HCT116 (cell line): ENCODE results near the gene FRY. TPM values are rescaled to one million over a fixed set of nuclear protein-coding genes. Genes with fewer than 3 reads are reported as not detected.

Source experiments
- ATAC-seq: fragments of 200-7000 bp; cut with Tn5 transposase; 2 replicates; pipeline ENCODE4 v1.9.1; 2020; ENCODE audit warnings: mild to moderate bottlenecking, moderate library complexity
- BruUV-seq: library from RNA; stranded (reverse); fragments of 400-500 nt; replicated peaks from 2 replicates; lab custom pipeline; 2021; lab: Mats Ljungman, UMichigan
- CTCF ChIA-PET: fragments of 300-600 bp; sonication (Branson Sonifier 250); formaldehyde crosslinking; loops from one replicate; lab custom pipeline; 2021; ENCODE audit warnings: antibody characterized with exemption; lab: Charles Lee
- POLR2A ChIA-PET: fragments of 300-600, 350-600 bp; sonication (Branson Sonifier 250); formaldehyde crosslinking; loops from one replicate; lab custom pipeline; 2021; ENCODE audit warnings: antibody characterized with exemption; lab: Charles Lee
- RAD21 ChIA-PET, 2 experiments: fragments of 300-600 bp; sonication (Branson Sonifier 250); formaldehyde crosslinking; loops; one replicate each; lab custom pipeline; 2023; ENCODE audit warnings: low total read pairs in 2 of 2; ENCODE audit not compliant: uncharacterized antibody in 2 of 2, unreplicated experiment in 2 of 2, low non-redundant PET in 1 of 2; lab: Charles Lee
- DNase-seq: peaks from one replicate; pipeline ENCODE4 v3.0.0-alpha.2; 2010; ENCODE audit warnings: low read depth, low spot score
- H2AFZ ChIP-seq: fragments of 200-600 bp; shearing (Covaris generic), sonication (generic); 2 replicates; pipeline ENCODE4 v1.6.1; 2017; ENCODE audit warnings: low read depth, mixed run types, mixed read lengths, antibody characterized with exemption, low read length; ENCODE audit not compliant: poor library complexity, severe bottlenecking
- H3K27ac ChIP-seq: 2 replicates; pipeline ENCODE4 v1.5.1; 2012; ENCODE audit warnings: low read depth, low read length
- H3K27me3 ChIP-seq: fragments of 200-600 bp; sonication (generic); 2 replicates; pipeline ENCODE4 v1.6.1; 2016; ENCODE audit warnings: mixed run types, low read length, mixed read lengths; ENCODE audit not compliant: insufficient read depth
- H3K36me3 ChIP-seq, 2 experiments: fragments of 200-500 bp in 1 of 2; fragments of 200-600 bp in 1 of 2; sonication (Bioruptor generic) in 1 of 2; sonication (generic) in 1 of 2; 2 replicates each; pipeline versions ENCODE4 v1.5.1 to v1.6.1; 2014 to 2016; ENCODE audit warnings: low read length in 2 of 2, inconsistent platforms in 1 of 2, mixed read lengths in 1 of 2, mixed run types in 1 of 2; ENCODE audit not compliant: insufficient read depth in 2 of 2, control insufficient read depth in 1 of 2
- H3K4me1 ChIP-seq, 2 experiments: fragments of 200-600 bp in 1 of 2; sonication (generic) in 1 of 2; 2 replicates each; pipeline versions ENCODE4 v1.5.1 to v1.6.1; 2012 to 2017; ENCODE audit warnings: low read length in 2 of 2, inconsistent platforms in 1 of 2, mild to moderate bottlenecking in 1 of 2, mixed read lengths in 1 of 2, mixed run types in 1 of 2, moderate library complexity in 1 of 2; ENCODE audit not compliant: insufficient read depth in 2 of 2, control insufficient read depth in 1 of 2
- H3K4me2 ChIP-seq: fragments of 200-600 bp; sonication (generic); 2 replicates; pipeline ENCODE4 v1.6.1; 2017; ENCODE audit warnings: mixed run types, low read length, mixed read lengths
- H3K4me3 ChIP-seq, 2 experiments: fragments of 200-600 bp in 1 of 2; sonication (generic) in 1 of 2; replicated peaks in 1 of 2; 2 replicates each; pipeline ENCODE4 v1.5.1; 2011 to 2016; ENCODE audit warnings: low read length in 2 of 2, control low read depth in 1 of 2, low read depth in 1 of 2, mild to moderate bottlenecking in 1 of 2, mixed read lengths in 1 of 2, mixed run types in 1 of 2
- H3K79me2 ChIP-seq: fragments of 200-600 bp; sonication (generic); 2 replicates; pipeline ENCODE4 v1.6.1; 2017; ENCODE audit warnings: mild to moderate bottlenecking, mixed run types, low read length, moderate library complexity, mixed read lengths; ENCODE audit not compliant: insufficient read depth
- H3K9ac ChIP-seq: fragments of 200-600 bp; sonication (generic); 2 replicates; pipeline ENCODE4 v1.6.1; 2016; ENCODE audit warnings: low read length, mixed read lengths
- H3K9me2 ChIP-seq: fragments of 200-600 bp; sonication (generic), shearing (Covaris generic); 2 replicates; pipeline ENCODE4 v1.6.1; 2017; ENCODE audit warnings: mixed run types, mild to moderate bottlenecking, moderate library complexity; ENCODE audit not compliant: insufficient read depth
- H3K9me3 ChIP-seq, 2 experiments: fragments of 200-500 bp in 1 of 2; fragments of 200-600 bp in 1 of 2; sonication (Bioruptor generic) in 1 of 2; sonication (generic) in 1 of 2; 2 replicates each; pipeline ENCODE4 v1.6.1; 2014 to 2017; ENCODE audit warnings: low read length in 2 of 2, mixed read lengths in 2 of 2, inconsistent platforms in 1 of 2, low read depth in 1 of 2, mild to moderate bottlenecking in 1 of 2, mixed run types in 1 of 2, moderate library complexity in 1 of 2; ENCODE audit not compliant: control insufficient read depth in 1 of 2, insufficient read depth in 1 of 2
- H4K20me1 ChIP-seq: fragments of 200-600 bp; sonication (generic), shearing (Covaris generic); 2 replicates; pipeline ENCODE4 v1.6.1; 2017; ENCODE audit warnings: mixed run types, mild to moderate bottlenecking, moderate library complexity; ENCODE audit not compliant: insufficient read depth
- CBX3 ChIP-seq: IDR thresholded peaks from 2 replicates; pipeline ENCODE4 v1.6.1; 2012; ENCODE audit warnings: low read depth
- CEBPB ChIP-seq: IDR thresholded peaks from 2 replicates; pipeline ENCODE4 v1.6.1; 2012; ENCODE audit warnings: low read depth
- ELF1 ChIP-seq: IDR thresholded peaks from 2 replicates; pipeline ENCODE4 v1.6.1; 2012; ENCODE audit warnings: low read depth, borderline replicate concordance
- EZH2 ChIP-seq: fragments of 200-600 bp; sonication (generic); IDR thresholded peaks from 2 replicates; pipeline ENCODE4 v1.6.1; 2017; ENCODE audit warnings: antibody characterized with exemption, mixed run types
- EZH2phosphoT487 ChIP-seq: fragments of 200-600 bp; IDR thresholded peaks from 2 replicates; pipeline ENCODE4 v1.6.1; 2018; ENCODE audit warnings: antibody characterized with exemption, borderline replicate concordance
- POLR2AphosphoS5 ChIP-seq: IDR thresholded peaks from 2 replicates; pipeline ENCODE4 v1.6.1; 2011; ENCODE audit warnings: mild to moderate bottlenecking, low read depth, low read length, moderate library complexity
- SIN3A ChIP-seq: IDR thresholded peaks from 2 replicates; pipeline ENCODE4 v1.6.1; 2012; ENCODE audit warnings: low read depth
- SP1 ChIP-seq: IDR thresholded peaks from 2 replicates; pipeline ENCODE4 v1.6.1; 2012; ENCODE audit warnings: low read depth
- SRF ChIP-seq: IDR thresholded peaks from 2 replicates; pipeline ENCODE4 v1.6.1; 2012; ENCODE audit warnings: low read depth
- TCF7L2 ChIP-seq: IDR thresholded peaks from 2 replicates; pipeline ENCODE4 v1.7.0; 2011; ENCODE audit warnings: borderline replicate concordance, inconsistent platforms; ENCODE audit not compliant: insufficient read depth, insufficient read length; ENCODE audit errors: extremely low read depth
- YY1 ChIP-seq: IDR thresholded peaks from 2 replicates; pipeline ENCODE4 v1.6.1; 2011; ENCODE audit warnings: low read length, low read depth, moderate library complexity, mild to moderate bottlenecking; ENCODE audit not compliant: insufficient replicate concordance; ENCODE audit errors: extremely low read depth
- ZFX ChIP-seq: fragments of 450-650 bp; IDR thresholded peaks from 2 replicates; pipeline ENCODE4 v1.6.1; 2017
- ZNF274 ChIP-seq: fragments of 200-500 bp; sonication (Bioruptor generic); IDR thresholded peaks from 2 replicates; pipeline ENCODE4 v1.6.1; 2014; ENCODE audit warnings: mild to moderate bottlenecking, low read depth, low read length, inconsistent platforms
- intact Hi-C: fragments of 100-400 bp; cut with micrococcal nuclease; formaldehyde crosslinking; loops from 2 replicates; pipeline ENCODE4 v1.10.0; 2022
- total RNA-seq: library from RNA; stranded (reverse); gene quantifications from one replicate; pipeline ENCODE4 v1.2.1, GENCODE V29; 2021; ENCODE audit not compliant: unreplicated experiment

Gene FRY
- total RNA-seq, 1 experiment from 2014 or later: 1.4 TPM

DNA sequence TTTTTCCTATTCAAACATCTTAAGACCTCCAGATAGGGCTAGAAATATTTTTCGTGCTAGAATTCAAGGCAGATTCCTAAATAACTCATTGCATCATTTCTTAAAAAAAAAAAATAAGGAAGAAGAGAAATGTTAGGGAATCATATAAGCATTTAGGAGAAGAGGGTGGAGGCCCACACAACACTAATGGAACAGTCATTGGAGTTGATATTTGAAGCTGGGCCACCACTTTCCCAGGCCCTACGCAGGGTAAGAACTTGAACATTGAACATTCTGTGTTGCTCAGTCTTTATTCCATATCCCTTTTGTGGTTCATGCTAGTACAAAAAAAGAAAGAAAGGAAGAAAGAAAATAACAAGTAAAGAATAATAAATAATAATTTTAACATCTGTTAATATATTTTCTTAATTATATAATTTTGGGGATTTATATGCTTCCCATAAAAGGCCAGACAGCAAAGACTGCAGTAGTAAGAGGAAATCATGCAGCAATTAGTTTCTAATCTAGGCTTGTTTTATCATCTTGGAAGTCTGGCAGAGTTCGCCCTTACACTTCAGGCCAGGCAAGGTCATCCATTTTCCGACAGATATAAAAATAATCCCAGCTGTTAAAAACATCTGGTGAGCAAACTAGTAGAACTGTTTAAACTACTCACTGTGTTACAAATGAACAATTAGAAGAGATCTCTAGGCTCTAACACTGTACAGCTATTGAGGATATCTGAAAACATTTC, 127.7 kb downstream of the FRY start:
- BruUV-seq: no TSS peak
- ATAC-seq: no peak
- Histone ChIP-seq H3K79me2 (no peaks in the 10 kb centered on the region), H2AFZ (no peak overlapping the region), H3K4me1 (0 out of 4 replicates have a peak, but pooled peaks cover 0 to under 1% of the 10 kb centered on the region in 2 experiments)
- intact Hi-C loops: no loop called here
- no peak for TF ChIP-seq ZNF274
- no peak for TF ChIP-seq POLR2AphosphoS5
- TF ChIP-seq EZH2: no peak
- TF ChIP-seq EZH2phosphoT487: no peak
- TF ChIP-seq TCF7L2: no peak
- TF ChIP-seq ZFX: no peak
- no peak for TF ChIP-seq ELF1
- no peak for TF ChIP-seq SRF
- no peak for TF ChIP-seq SIN3A
- no peak for TF ChIP-seq YY1
- TF ChIP-seq CBX3: no peak
- no peak for TF ChIP-seq CEBPB
- no peak for TF ChIP-seq SP1
- TF ChIP-seq, all 23 proteins: peak for 0
- DNase-seq: no peak
- Histone ChIP-seq H3K36me3 (no peaks in the 10 kb centered on the region), H3K27me3 (no peaks in the 10 kb centered on the region), H3K9me2 (no peaks in the 10 kb centered on the region), H3K4me3 (no peak overlapping the region), H3K9me3 (no peaks in the 10 kb centered on the region), H3K27ac (no peak overlapping the region), H4K20me1 (no peaks in the 10 kb centered on the region), H3K4me2 (no peak overlapping the region), H3K9ac (no peak overlapping the region)
- ChIA-PET RAD21 (no interaction called here), POLR2A (no interaction called here), CTCF (no interaction called here)
